Hippocampal formation (tissue), 2 donors: ENCODE measurements around the gene ARMC6.
"Not testable (repeated sequence)": the region's sequence is repeated elsewhere in the genome, so short reads cannot be mapped to it uniquely, and the experiment has no call there.

Experiments used
- DNase-seq, 2 donors: peaks; one replicate each; lab custom pipeline; 2025; lab: John Stamatoyannopoulos, UW

The ARMC6 gene

DNA sequence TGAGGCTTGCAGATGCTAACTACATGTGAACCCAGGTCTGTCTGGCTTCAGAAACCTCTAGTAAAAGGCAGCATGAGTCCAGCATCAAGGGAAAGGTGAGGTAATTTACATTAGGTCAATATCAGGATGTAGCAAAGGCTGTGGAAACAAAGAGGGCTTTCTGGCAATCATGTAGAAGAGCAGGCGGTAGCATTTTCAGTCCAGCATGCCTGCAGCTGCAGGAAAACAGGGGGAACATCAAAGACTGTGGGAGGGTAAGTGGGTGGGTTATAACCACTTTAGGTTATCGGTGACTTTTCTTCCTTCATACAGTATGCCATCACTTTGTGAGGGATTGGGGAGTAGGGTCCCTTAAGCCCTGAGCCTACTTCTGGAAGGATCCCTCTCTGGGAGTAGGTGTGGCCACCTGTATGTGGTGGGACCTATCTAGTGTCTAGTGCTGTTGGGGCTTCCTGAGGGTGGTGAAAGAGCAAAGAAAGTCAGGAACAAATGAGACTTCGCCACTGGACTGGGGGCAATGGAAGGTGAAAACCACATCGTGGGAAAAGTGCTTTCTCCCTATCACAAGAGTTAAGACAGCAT lies 10.9 kb upstream of the ARMC6 start:
- no peak for DNase-seq

DNA sequence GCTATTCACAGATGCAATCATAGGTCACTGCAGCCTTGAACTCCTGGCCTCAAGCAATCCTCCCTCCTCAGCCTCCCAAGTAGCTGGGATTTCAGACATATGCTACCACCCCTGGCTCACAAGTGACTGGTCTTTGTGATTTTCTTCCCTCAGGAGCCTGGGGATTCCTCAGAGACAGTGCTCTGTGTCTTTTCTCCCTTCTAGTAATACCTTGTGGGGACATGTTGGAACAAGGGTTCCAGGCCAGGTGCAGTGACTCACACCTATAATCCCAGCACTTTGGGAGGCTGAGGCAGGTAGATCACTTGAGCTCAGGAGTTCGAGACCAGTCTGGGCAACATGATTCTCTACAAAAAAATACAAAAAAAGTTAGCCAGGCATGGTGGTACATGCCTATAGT lies 10.0 kb upstream of the ARMC6 start:
- not testable (repeated sequence) for DNase-seq

DNA sequence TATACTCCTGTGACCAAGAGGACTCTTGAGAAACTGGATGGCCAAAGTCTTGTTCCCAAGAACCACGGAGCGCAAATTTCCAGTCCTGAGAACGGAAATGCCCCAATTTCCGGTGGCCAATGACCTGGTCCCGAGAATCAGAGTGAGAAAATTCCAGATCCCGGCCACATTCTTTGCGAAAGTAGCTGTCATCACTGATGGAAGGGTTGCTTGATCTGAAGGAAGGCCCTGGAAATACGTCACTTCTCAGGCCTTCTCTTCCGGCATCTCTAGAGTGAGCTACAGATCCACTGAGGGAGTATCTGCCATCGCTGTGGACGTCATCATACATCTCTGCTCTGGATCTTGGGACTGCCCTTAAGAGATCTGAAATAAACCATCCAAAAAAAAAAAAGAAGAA lies 7.5 kb upstream of the ARMC6 start:
- DNase-seq, result no peak

DNA sequence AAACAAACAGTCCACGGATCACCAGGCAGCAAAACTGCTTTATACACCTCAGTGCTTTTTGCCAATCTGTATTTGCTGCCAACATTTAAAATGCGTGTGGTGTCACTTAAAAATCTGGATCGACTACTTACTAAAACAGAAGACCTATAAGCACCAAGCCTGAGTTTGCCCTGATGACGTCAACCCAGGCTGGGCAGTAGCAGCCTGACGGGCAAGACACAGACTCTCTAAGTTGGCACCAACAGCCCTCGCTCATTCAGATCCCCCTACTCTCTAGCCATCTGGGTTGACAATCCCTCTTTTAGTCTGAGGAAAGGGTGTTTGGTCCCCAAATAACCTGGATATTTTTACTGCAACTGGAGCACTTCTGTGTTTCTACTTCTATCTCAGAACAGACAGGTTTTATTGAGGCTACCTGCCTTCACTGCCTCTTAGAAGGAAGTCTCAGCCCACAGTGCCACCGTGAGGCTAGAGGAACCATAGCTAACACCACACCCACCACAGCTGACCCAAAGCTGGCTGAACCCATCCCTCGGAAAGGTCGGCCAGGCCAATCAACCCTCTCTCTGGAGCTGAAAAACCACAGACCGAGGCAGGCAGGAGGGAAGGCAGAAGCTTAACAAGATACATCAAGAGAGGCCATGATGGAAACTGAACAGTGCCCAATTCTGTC lies 7.0 kb upstream of the ARMC6 start:
- no peak for DNase-seq

DNA sequence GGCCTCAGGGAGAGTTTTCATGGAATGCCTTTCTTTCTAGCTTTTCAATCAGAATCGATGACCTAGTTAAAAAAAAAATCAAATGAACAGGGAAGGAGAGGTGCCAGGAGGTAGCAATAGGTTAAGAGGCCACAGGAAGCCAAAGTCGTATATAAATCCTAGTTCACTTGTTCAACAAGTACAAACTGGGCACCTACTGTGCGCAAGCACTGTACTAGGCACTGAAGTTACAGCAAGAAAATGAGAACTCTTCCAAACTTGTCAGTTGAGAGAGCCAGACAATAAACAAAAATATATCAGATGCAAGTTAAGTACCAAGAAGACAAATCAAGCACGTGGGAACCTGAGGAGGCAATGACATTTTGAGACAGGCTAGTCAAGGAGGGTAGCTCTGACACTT lies 6.2 kb upstream of the ARMC6 start:
- DNase-seq, result no peak

DNA sequence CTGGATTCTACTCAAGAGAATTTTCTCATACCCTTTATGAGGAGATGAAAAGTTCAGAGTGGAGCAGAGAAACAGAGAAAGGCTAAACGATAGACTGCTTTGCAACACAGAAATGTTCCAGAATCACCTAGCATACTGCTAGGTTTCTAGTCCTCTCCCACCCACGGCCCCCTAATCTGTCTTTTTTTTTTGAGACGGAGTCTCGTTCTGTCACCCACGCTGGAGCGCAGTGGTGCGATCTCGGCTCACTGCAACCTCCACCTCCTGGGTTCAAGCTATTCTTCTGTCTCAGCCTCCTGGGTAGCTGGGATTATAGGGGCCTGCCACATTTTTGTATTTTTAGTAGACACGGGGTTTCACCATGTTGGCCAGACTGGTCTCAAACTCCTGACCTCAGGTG lies 4.9 kb upstream of the ARMC6 start:
- no peak for DNase-seq

DNA sequence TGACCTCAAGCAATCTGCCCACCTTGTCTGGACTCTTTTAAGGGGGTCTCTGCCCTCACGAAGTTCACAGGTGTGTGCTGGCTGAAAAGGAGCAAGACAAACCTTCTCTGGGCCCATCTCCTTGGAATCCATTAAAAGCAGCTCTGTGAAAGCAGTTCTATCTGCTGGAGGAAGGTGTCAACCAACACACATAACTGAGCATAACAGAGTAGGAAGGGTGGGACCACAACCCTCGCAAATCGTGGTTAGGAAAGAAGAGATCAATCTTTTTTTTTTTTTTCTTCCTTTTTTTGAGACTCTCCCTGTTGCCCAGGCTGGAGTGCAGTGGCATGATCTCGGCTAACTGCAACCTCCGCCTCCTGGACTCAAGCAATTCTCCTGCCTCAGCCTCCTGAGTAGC lies 1.5 kb upstream of the ARMC6 start:
- no peak for DNase-seq

DNA sequence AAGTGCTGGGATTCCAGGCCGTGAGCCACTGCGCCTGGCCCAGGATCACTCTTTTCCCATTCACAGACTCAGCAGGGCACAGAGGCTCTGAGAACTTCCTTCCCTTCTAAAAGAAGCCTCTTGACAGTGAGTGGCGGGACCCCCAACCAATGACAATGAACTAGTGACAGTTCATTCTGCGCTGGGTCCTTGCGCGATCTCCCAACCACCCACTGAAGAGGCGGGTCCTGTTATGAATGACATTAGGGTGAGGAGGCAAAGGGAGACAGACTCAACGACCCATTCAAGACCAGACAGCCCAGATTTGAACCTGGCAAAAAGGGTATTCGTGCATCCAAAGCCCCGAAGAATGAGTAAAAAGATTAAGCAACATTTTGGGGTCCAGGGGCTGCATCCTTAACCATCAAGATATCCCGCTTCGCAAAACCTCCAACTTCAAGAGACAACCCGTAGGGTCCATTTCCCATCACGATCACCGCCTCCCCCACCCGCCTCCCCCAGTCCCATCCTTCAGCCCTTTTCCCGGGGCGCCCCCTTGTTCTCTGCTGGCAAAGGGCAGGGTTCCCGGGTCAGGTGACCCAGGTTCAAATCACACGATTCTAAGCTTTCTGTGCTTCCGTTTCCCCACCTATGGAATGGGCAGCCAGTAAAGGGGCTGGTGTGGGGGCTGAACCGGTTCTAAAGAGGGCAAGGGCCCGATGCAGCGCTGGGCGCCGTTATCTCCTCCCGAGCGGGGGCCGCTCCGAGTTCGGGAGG lies 805 bp upstream of the ARMC6 start:
- peak; percentile 66 to 73 for DNase-seq

DNA sequence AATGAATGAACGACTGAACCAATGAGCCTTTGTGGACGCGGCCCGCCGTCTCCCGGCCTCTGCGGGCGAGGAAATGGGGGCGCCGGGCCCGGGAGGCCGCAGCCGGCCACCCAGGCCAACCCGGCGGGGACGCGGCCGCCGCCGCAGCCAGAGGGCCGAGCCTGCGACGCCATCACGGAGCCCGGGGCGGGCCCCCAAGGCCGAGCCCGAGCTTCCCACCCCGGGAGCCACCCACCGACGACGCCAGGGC lies 302 bp upstream of the ARMC6 start:
- no peak for DNase-seq

DNA sequence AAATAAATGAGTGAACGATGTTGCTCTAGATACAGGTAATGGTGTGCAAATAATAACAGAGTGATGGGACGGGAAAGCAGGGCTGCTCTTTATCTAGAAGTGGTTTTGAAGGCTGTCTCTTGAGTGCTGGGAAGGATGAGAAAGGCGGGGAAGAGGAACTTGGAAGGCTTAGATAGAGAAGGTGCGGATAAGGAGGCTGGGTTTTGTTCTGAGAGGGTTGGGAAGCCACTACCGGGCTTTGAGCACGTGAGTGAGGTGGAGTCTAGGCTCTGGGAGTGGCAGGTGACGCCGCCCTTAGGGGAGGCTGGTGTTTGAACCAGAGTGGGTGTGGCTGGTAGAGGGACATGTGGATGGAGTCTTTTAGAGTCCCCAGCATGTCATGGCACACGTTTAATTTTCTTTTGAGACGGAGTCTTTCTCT lies 811 bp downstream of the ARMC6 start:
- DNase-seq, result no peak

DNA sequence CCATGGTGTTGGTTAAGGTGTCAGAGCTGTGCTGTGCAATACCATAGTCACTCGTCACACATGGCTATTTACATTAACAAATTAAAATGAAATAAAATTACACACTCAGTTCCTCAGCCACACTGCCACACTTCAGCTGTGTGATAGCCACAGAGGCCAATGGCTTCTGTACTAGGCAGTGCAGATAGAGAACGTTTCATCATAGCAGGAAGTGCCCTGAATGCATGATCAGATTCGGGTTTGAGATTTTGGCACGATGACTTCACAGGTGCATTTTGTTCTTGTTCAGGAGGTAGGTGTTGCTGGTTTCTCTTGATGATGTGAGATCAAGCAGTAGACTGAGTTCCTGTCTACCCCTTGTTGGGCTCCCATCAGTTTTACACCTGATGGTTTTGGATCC lies 6.5 kb downstream of the ARMC6 start:
- no peak for DNase-seq

DNA sequence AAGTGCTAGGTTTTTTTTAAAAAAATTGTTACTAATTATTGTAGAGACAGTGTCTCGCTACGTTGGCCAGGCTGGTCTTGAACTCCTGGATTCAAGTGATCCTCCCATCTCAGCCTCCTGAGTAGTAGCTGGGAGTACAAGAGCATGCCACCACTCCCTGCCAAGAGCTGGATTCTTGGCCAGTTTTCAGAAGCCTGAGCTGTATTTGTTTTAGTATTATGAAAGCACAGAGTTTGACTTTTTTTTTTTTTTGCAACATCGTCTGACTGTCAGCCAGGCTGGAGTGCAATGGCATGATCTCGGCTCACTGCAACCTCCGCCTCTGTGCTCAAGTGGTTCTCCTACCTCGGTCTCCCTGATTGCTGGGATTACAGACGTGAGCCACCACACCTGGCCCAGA lies 7.0 kb downstream of the ARMC6 start:
- no peak for DNase-seq

DNA sequence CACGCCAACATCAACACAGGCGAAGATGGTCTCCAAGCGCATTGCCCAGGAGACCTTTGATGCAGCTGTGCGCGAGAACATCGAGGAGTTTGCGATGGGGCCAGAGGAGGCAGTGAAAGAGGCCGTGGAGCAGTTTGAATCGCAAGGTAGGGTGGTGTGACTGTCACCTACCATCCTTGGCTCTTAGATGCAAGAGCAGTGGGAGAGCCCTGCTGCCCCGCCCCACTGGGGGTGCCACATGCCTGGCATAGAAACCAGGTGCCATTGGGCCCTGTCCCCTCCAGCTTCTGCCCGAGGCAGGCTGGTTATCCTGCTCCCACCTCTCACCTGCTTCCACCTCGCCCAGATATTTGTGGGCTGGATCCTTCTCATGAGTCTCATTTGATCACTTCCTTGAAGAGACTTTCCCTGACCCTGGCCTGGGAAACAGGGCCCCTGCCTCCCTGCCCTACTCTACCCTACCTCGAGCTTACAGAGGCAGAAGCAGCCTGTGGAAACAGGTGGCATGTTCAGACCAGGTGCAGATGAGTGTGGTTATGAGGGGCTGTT lies 9.4 kb downstream of the ARMC6 start:
- no peak for DNase-seq

DNA sequence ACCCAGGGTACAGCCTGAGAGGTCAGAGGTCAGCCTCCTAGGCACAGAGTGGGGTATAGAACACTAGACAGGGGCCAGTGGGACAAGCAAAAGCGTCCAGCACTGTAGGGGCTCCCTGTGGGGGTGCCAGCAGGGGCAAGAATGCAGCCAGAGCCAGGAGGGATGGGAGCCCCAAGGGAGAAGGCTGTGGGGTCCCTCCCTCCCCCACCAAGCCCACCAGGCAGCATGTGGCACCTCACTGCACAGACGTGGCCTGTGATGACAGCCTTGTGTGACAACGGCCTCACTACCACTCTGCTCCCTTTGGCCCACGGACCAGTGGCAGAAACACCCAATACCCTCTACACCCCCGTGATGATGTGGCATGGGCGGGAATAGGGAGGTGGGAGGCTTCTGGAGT lies 10.1 kb downstream of the ARMC6 start:
- no peak for DNase-seq

DNA sequence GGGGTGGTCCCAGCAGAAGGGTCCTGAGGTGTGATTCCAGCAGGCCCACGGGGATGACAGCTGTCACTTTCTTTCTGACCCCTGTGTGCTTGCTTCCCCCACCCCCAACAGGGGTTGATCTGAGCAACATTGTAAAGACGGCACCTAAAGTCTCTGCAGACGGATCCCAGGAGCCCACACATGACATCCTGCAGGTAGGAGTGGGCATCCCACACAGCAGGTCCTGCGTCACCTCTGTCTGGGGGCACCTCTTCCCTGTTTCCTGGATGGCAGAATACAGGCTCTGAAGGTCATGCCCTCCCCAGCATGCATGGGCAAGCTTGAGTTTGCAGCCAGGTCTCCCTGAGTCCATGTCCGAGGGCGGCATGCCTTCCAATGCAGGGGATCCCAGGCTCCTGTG lies 10.5 kb downstream of the ARMC6 start:
- no peak for DNase-seq

DNA sequence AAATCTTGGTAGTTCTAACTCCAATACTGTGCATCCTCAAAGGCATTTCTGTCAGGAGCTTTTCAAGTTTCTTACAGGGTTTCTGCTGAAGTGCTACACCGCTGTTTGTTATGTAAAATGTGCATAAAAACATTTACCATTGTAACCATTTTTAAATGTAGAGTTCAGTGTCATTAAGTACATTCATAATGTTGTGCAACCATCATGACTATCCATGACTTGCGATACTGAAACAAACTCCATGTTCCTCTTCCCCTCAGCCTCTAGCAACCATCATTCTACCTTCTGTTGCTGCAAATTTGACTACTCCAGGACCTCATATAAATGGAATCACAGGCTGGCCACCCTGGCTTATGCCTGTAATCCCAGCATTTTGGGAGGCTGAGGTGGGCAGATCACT lies 16.0 kb downstream of the ARMC6 start:
- no peak for DNase-seq

DNA sequence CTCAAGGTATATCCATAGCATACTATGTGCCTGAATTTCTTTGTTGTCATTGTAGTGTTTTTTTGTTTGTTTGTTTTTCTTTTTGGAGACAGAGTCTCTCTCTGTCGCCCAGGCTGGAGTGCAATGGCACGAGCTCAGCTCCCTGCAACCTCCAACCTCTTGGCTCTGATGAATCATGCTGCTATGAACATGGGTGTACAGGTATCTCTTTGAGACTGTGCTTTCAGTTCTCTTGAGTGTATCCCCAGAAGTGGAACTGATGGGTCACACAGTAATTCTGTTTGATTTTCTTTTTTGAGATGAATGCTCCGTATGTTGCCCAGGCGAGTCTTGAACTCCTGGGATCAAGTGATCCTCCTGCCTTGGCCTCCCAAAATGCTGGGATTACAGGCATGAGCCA lies 16.7 kb downstream of the ARMC6 start:
- no peak for DNase-seq

DNA sequence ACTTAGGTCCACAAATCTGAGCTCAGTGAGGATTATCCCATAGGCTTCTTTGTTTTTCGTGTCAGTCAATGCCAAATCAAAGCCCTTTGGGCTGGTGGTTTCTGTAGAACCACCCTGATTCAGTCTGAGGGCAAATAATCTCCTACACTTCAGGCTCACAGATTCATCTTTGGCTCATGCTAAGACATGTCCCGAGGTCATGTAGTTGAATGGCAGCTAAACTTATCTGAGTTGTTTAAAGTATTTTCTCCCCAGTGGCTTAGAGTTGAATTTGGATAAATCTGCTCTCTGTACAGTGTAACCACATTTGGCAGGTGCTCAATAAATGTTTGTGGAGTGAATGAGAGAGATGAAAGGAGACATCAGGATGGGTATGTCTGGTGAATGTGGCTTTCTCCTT lies 17.3 kb downstream of the ARMC6 start:
- no peak for DNase-seq

DNA sequence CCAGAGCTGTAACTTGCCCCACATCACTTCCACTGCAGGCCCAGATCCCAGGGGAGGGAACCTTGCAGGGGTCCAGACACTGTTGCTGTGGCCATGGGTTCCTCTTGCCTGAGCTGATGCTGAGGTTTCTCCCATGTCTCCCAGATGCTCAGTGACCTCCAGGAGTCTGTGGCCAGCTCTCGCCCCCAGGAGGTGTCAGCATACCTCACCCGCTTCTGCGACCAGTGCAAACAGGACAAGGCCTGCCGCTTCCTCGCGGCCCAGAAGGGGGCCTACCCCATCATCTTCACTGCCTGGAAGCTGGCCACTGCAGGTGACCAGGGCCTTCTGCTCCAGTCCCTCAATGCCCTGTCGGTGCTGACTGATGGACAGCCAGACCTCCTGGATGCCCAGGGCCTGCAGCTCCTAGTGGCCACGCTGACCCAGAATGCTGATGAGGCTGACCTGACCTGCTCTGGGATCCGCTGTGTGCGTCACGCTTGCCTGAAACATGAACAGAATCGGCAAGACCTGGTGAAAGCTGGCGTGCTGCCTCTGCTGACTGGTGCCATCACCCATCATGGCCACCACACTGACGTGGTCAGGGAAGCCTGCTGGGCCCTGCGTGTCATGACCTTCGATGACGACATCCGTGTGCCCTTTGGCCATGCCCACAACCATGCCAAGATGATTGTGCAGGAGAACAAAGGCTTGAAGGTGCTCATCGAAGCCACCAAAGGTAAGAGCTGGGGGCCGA lies 18.2 kb downstream of the ARMC6 start:
- no peak for DNase-seq

DNA sequence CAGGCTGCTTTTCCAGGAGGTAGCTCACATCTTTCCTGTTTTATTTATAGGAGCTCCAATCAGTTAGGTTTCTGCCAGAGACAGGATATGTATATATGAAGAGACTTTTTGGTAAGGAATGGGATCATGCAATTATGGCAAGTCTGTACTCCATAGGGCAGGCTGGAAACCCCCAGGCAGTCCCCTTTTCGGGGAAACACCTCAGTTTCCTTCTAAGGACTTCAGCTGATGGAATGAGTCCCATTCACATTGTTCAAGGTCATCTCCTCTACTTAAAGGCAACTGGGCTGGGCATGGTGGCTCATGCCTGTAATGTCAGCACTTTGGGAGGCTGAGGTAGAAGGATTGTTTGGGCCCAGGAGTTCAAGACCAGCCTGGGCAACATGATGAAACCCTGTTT lies 19.5 kb downstream of the ARMC6 start:
- no peak for DNase-seq

DNA sequence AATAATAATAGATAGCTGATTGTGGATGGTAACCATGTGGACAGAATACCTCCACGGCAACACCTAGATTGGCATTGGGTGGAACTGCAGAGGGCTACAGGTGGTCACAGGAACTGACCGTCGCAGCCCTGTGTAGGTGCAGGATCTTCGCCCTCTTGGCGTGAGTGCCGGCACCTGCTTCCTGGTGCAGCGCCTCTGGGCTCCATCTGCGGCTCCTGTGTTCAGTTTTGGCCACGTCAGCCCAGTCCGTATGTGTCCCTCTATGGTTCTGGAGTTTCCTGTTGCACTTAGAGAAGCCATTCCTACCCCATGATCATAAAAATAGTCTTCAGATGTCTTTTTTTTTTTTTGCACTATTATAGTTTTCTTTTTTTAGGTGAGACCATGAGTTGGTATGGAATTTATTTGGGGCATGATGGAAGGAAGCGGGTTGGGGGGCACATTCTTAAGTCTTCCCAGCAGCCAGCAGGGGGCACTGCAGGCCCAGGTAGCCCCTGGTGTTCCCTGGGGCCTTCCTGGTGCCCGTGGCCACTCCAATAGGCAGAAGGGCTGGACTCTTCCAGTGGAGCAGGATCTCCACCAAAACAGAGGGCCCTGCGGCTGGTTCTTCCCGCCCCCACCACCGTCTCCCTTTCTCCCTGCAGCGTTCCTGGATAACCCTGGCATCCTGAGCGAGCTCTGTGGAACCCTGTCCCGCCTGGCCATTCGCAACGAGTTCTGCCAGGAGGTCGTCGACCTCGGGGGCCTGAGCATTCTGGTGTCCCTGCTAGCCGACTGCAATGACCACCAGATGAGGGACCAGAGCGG lies 20.3 kb downstream of the ARMC6 start:
- peak; percentile 24 to 38 for DNase-seq
